PFSK-1 (cell line): ENCODE results near the gene ZC3H12C.

Source experiments
- FOXP2 ChIP-seq: optimal IDR thresholded peaks from 2 replicates; pipeline ENCODE3; 2011; ENCODE audit warnings: borderline replicate concordance, control low read depth, inconsistent platforms; ENCODE audit not compliant: insufficient read depth; ENCODE audit errors: extremely low read length, extremely low read depth
- POLR2AphosphoS5 ChIP-seq: IDR thresholded peaks from 2 replicates; pipeline ENCODE4 v1.6.1; 2012; ENCODE audit warnings: low read depth, mild to moderate bottlenecking, control low read depth, low read length, moderate library complexity
- REST ChIP-seq, 2 experiments: IDR thresholded peaks; 2 replicates each; pipeline versions ENCODE4 v1.6.1 to v1.8.0; 2011 to 2012; ENCODE audit warnings: low read depth in 2 of 2, low read length in 2 of 2, control low read depth in 1 of 2, inconsistent platforms in 1 of 2, mild to moderate bottlenecking in 1 of 2, moderate library complexity in 1 of 2; ENCODE audit not compliant: insufficient read depth in 1 of 2
- SIN3A ChIP-seq: IDR thresholded peaks from 2 replicates; pipeline ENCODE4 v1.6.1; 2012; ENCODE audit warnings: mild to moderate bottlenecking, low read length, moderate library complexity, borderline replicate concordance; ENCODE audit not compliant: insufficient read depth
- TAF1 ChIP-seq: IDR thresholded peaks from 2 replicates; pipeline ENCODE4 v1.6.1; 2012; ENCODE audit warnings: low read length, control low read depth, borderline replicate concordance; ENCODE audit not compliant: insufficient read depth

- no peak for TF ChIP-seq SIN3A
- no peak for TF ChIP-seq POLR2AphosphoS5
- no peak for TF ChIP-seq REST (IDR thresholded peaks at IDR 0.05; ENCODE audit: insufficient read depth in 1 of 2, low read depth in 2 of 2, low read length in 2 of 2)
- no peak for TF ChIP-seq TAF1
- TF ChIP-seq FOXP2 = no peak
These were observed 103.8 kb downstream of the ZC3H12C start for GRCh38 chr11:110196884-110197420.
